HepG2 (cell line): Measurements from ENCODE around the gene MKRN3. TPM values are rescaled to one million over a fixed set of nuclear protein-coding genes. Genes with fewer than 3 reads are reported as not detected.
A peak's percentile ranks its signal among the peaks of the same experiment; 100 is the strongest.

Experiments used
- ARNT ChIP-seq: fragments of 450-650 bp; IDR thresholded peaks from 2 replicates; pipeline ENCODE4 v1.6.1; 2017
- ARNT2 ChIP-seq: sonication (generic); formaldehyde crosslinking; IDR thresholded peaks from 2 replicates; pipeline ENCODE4 v1.8.0; 2022; ENCODE audit warnings: mild to moderate bottlenecking, low read depth, missing genetic modification reagents, moderate library complexity
- CENPT ChIP-seq: sonication (generic); formaldehyde crosslinking; IDR thresholded peaks from 2 replicates; pipeline ENCODE4 v1.8.0; 2022; ENCODE audit warnings: low read depth, mild to moderate bottlenecking, moderate library complexity, missing genetic modification reagents
- ESRRA ChIP-seq: sonication (generic); formaldehyde crosslinking; IDR thresholded peaks from 2 replicates; pipeline ENCODE4 v1.5.1; 2020; ENCODE audit warnings: mild to moderate bottlenecking, low read depth, missing genetic modification reagents
- ETV6 ChIP-seq: sonication (generic); formaldehyde crosslinking; conservative IDR thresholded peaks from 2 replicates; pipeline ENCODE4 v1.4.0; 2020; ENCODE audit warnings: missing genetic modification reagents
- HDAC2 ChIP-seq: sonication (generic); formaldehyde crosslinking; IDR thresholded peaks from 2 replicates; pipeline ENCODE4 v1.4.0; 2020; ENCODE audit warnings: missing genetic modification reagents
- HOXA3 ChIP-seq: sonication (generic); formaldehyde crosslinking; IDR thresholded peaks from 2 replicates; pipeline ENCODE4 v1.5.0; 2020; ENCODE audit warnings: missing genetic modification reagents
- JDP2 ChIP-seq: sonication (generic); formaldehyde crosslinking; IDR thresholded peaks from 2 replicates; pipeline ENCODE4 v1.8.1; 2022; ENCODE audit warnings: missing genetic modification reagents, borderline replicate concordance
- MEIS1 ChIP-seq: sonication (generic); formaldehyde crosslinking; IDR thresholded peaks from 2 replicates; pipeline ENCODE4 v1.9.0; 2021; ENCODE audit warnings: mild to moderate bottlenecking, missing genetic modification reagents, moderate library complexity, borderline replicate concordance
- PITX1 ChIP-seq: sonication (generic); formaldehyde crosslinking; IDR thresholded peaks from 2 replicates; pipeline ENCODE4 v1.5.1; 2020; ENCODE audit warnings: mild to moderate bottlenecking, missing genetic modification reagents
- POGZ ChIP-seq: sonication (generic); formaldehyde crosslinking; IDR thresholded peaks from 2 replicates; pipeline ENCODE4 v1.4.0; 2020; ENCODE audit warnings: mild to moderate bottlenecking, missing genetic modification reagents
- POLR2G ChIP-seq: fragments of 200-400 bp; formaldehyde crosslinking; IDR thresholded peaks from 2 replicates; pipeline ENCODE4 v1.6.1; 2018; ENCODE audit warnings: mild to moderate bottlenecking, low read depth, low read length, moderate library complexity
- TCF7L2 ChIP-seq: IDR thresholded peaks from 2 replicates; pipeline ENCODE4 v1.6.1; 2011; ENCODE audit warnings: mild to moderate bottlenecking, low read depth, low read length, moderate library complexity
- ZEB1 ChIP-seq: IDR thresholded peaks from 2 replicates; pipeline ENCODE4 v1.6.1; 2012; ENCODE audit warnings: mild to moderate bottlenecking, low read depth, inconsistent platforms; ENCODE audit not compliant: insufficient replicate concordance
- ZFY ChIP-seq: sonication (generic); formaldehyde crosslinking; IDR thresholded peaks from 2 replicates; pipeline ENCODE4 v1.4.0; 2020; ENCODE audit warnings: missing genetic modification reagents
- ZNF121 ChIP-seq: sonication (generic); formaldehyde crosslinking; IDR thresholded peaks from 2 replicates; pipeline ENCODE4 v1.5.0; 2020; ENCODE audit warnings: mild to moderate bottlenecking, missing genetic modification reagents
- ZNF564 ChIP-seq: sonication (generic); formaldehyde crosslinking; IDR thresholded peaks from 2 replicates; pipeline ENCODE4 v1.8.1; 2023; ENCODE audit warnings: mild to moderate bottlenecking, missing genetic modification reagents
- ZNF567 ChIP-seq: sonication (generic); formaldehyde crosslinking; IDR thresholded peaks from 2 replicates; pipeline ENCODE4 v1.8.1; 2023; ENCODE audit warnings: mild to moderate bottlenecking, missing genetic modification reagents, borderline replicate concordance
- ZNF570 ChIP-seq: sonication (generic); formaldehyde crosslinking; IDR thresholded peaks from 2 replicates; pipeline ENCODE4 v1.4.0; 2020; ENCODE audit warnings: mild to moderate bottlenecking, missing genetic modification reagents, borderline replicate concordance
- ZNF720 ChIP-seq: sonication (generic); formaldehyde crosslinking; IDR thresholded peaks from 2 replicates; pipeline ENCODE4 v1.4.0; 2020; ENCODE audit warnings: missing genetic modification reagents
- polyA plus RNA-seq, 8 experiments: library from polyadenylated mRNA; depleted of rRNA in 3 of 8; stranded (reverse) in 7 of 8; unstranded in 1 of 8; fragments of >200 nt; fragmentation: Illumina TruSeq in 4 of 8; extraction: Trizol in 4 of 8; gene quantifications; 2 replicates each; pipeline versions ENCODE4 v1.2.1 to v1.2.3, GENCODE V29; 2011 to 2016; ENCODE audit warnings: low read depth in 4 of 8, missing spikeins in 1 of 8, mixed read lengths in 1 of 8; ENCODE audit not compliant: insufficient read depth in 1 of 8
- total RNA-seq, 5 experiments: library from RNA; depleted of rRNA; stranded (reverse); fragments of >200 nt; fragmentation: Illumina TruSeq; extraction: Trizol; gene quantifications; 2 replicates each; pipeline ENCODE4 v1.2.3, GENCODE V29; 2016; ENCODE audit warnings: low read depth in 1 of 5
- TF ChIP-seq, protein P1 (sequence below): sonication (generic); formaldehyde crosslinking; IDR thresholded peaks from 2 replicates; pipeline ENCODE4 v1.8.1; 2023; ENCODE audit warnings: mild to moderate bottlenecking, inconsistent platforms, moderate library complexity, missing genetic modification reagents, borderline replicate concordance
- TF ChIP-seq, protein P2 (sequence below): sonication (generic); formaldehyde crosslinking; conservative IDR thresholded peaks from 2 replicates; pipeline ENCODE4 v1.4.0; 2020; ENCODE audit warnings: mild to moderate bottlenecking, missing genetic modification reagents, moderate library complexity
- TF ChIP-seq, protein P3 (sequence below): sonication (generic); formaldehyde crosslinking; conservative IDR thresholded peaks from 2 replicates; pipeline ENCODE4 v1.4.0; 2020; ENCODE audit warnings: missing genetic modification reagents

MKRN3 gene
- total and polyA plus RNA-seq, 2 of the 13 experiments (the other 11 are each of a cell fraction or from before 2014, with no cell fraction given): 2.4 to 5.2 TPM

DNA sequence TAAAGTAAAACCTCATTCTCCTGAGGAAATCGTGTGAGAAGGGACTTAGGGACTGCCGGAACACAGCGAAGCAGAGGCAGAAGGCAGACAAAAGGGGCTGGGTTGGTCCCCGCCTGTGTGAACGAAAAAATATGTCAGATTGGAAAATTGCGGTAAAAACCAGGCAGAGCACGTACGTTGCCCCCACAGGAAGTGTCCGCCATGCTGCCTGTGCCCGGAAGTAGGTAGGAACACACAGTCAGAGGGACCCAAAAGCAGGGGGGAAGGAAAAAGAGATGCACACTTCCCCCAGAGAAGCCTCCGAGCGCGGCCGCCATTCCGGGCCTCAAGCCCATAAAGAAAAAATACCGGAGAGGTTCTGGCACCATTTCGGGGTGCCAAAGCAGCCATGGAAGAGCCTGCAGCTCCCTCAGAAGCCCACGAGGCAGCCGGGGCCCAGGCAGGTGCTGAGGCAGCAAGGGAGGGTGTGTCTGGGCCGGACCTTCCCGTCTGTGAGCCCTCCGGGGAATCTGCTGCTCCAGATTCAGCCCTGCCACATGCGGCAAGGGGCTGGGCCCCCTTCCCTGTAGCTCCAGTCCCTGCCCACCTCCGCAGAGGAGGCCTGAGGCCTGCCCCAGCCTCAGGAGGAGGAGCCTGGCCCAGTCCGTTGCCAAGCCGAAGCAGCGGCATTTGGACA is at the start of gene MKRN3 (continued):
- TF ChIP-seq, protein P1, sequence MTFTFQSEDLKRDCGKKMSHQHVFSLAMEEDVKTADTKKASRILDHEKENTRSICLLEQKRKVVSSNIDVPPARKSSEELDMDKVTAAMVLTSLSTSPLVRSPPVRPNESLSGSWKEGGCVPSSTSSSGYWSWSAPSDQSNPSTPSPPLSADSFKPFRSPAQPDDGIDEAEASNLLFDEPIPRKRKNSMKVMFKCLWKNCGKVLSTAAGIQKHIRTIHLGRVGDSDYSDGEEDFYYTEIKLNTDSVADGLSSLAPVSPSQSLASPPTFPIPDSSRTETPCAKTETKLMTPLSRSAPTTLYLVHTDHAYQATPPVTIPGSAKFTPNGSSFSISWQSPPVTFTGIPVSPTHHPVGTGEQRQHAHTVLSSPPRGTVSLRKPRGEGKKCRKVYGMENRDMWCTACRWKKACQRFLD (CRISPR knock-in tag): no peak
- TF ChIP-seq CENPT (CRISPR knock-in tag) (no peak), PITX1 (CRISPR knock-in tag) (no peak), POGZ (CRISPR knock-in tag) (peak; percentile 65; the same call in 1 of the 2 replicates), HDAC2 (no peak), ARNT (no peak), JDP2 (CRISPR knock-in tag) (no peak), ZNF121 (no peak), ZEB1 (no peak), HOXA3 (CRISPR knock-in tag) (peak; percentile 61; the same call in 1 of the 2 replicates), ESRRA (CRISPR knock-in tag) (no peak), ZNF720 (CRISPR knock-in tag) (no peak), ZNF564 (CRISPR knock-in tag) (no peak), ETV6 (CRISPR knock-in tag) (no peak), ZFY (CRISPR knock-in tag) (peak; percentile 63), TCF7L2 (no peak), MEIS1 (CRISPR knock-in tag) (no peak), POLR2G (peak; percentile 85), ZNF570 (CRISPR knock-in tag) (no peak), ZNF567 (CRISPR knock-in tag) (no peak), ARNT2 (CRISPR knock-in tag) (no peak)
- TF ChIP-seq, protein P2, sequence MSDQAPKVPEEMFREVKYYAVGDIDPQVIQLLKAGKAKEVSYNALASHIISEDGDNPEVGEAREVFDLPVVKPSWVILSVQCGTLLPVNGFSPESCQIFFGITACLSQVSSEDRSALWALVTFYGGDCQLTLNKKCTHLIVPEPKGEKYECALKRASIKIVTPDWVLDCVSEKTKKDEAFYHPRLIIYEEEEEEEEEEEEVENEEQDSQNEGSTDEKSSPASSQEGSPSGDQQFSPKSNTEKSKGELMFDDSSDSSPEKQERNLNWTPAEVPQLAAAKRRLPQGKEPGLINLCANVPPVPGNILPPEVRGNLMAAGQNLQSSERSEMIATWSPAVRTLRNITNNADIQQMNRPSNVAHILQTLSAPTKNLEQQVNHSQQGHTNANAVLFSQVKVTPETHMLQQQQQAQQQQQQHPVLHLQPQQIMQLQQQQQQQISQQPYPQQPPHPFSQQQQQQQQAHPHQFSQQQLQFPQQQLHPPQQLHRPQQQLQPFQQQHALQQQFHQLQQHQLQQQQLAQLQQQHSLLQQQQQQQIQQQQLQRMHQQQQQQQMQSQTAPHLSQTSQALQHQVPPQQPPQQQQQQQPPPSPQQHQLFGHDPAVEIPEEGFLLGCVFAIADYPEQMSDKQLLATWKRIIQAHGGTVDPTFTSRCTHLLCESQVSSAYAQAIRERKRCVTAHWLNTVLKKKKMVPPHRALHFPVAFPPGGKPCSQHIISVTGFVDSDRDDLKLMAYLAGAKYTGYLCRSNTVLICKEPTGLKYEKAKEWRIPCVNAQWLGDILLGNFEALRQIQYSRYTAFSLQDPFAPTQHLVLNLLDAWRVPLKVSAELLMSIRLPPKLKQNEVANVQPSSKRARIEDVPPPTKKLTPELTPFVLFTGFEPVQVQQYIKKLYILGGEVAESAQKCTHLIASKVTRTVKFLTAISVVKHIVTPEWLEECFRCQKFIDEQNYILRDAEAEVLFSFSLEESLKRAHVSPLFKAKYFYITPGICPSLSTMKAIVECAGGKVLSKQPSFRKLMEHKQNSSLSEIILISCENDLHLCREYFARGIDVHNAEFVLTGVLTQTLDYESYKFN (CRISPR knock-in tag): no peak
- TF ChIP-seq, protein P3, sequence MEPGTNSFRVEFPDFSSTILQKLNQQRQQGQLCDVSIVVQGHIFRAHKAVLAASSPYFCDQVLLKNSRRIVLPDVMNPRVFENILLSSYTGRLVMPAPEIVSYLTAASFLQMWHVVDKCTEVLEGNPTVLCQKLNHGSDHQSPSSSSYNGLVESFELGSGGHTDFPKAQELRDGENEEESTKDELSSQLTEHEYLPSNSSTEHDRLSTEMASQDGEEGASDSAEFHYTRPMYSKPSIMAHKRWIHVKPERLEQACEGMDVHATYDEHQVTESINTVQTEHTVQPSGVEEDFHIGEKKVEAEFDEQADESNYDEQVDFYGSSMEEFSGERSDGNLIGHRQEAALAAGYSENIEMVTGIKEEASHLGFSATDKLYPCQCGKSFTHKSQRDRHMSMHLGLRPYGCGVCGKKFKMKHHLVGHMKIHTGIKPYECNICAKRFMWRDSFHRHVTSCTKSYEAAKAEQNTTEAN: no peak
